ENCODE results near the gene STK32C. TPM values are rescaled to one million over a fixed set of nuclear protein-coding genes. Genes with fewer than 3 reads are reported as not detected.

The STK32C gene
- total RNA-seq, 4 donors from 2014 or later: 3.7 to 13.9 (median 6.7) TPM

- Histone ChIP-seq H3K4me3 (peak overlapping the region in 3 of 4 donors; percentile 11 to 47 (median 39)), H3K4me1 (no peaks in the 10 kb centered on the region), H3K9me3 (no peaks in the 10 kb centered on the region), H3K27me3 (no peaks in the 10 kb centered on the region), H3K36me3 (no peaks in the 10 kb centered on the region), H3K27ac (no peak overlapping the region)
- intact Hi-C loops (cut with DNase I; ENCODE audit: low total_unique reads) (no loop called here), in situ Hi-C loops (cut with MboI; ENCODE audit: low sequenced_read_pairs in 4 of 4) (no loop called here)
- ATAC-seq (peak in 1 of 2 donors; percentile 69), DNase-seq (peak in 1 of 2 donors; percentile 43)
- TF ChIP-seq CTCF (IDR thresholded peaks at IDR 0.05 in 4 of 5, conservative IDR thresholded peaks at IDR 0.05 in 1 of 5) (no peak), POLR2A (IDR thresholded peaks at IDR 0.05) (no peak)
Measured at GRCh38 chr10:132248455-132249225, 59.1 kb downstream of the STK32C start.

- no peak for DNase-seq
- intact Hi-C loops (cut with DNase I; ENCODE audit: low total_unique reads) (no loop called here), in situ Hi-C loops (cut with MboI; ENCODE audit: low sequenced_read_pairs in 4 of 4) (no loop called here)
- Histone ChIP-seq H3K36me3 (no peaks in the 10 kb centered on the region), H3K9me3 (no peaks in the 10 kb centered on the region), H3K4me3 (no peak overlapping the region), H3K27ac (no peak overlapping the region), H3K4me1 (no peaks in the 10 kb centered on the region), H3K27me3 (no peaks in the 10 kb centered on the region)
- no peak for TF ChIP-seq POLR2A (IDR thresholded peaks at IDR 0.05)
- no peak for TF ChIP-seq CTCF (IDR thresholded peaks at IDR 0.05 in 4 of 5, conservative IDR thresholded peaks at IDR 0.05 in 1 of 5)
- no peak for ATAC-seq
Measured at GRCh38 chr10:132247943-132248342, 59.8 kb downstream of the STK32C start.

GRCh38 chr10:132246296-132246695, 61.5 kb downstream of the STK32C start:
- Histone ChIP-seq H3K27ac (no peak overlapping the region), H3K4me3 (no peak overlapping the region), H3K36me3 (no peaks in the 10 kb centered on the region), H3K9me3 (no peaks in the 10 kb centered on the region), H3K4me1 (no peaks in the 10 kb centered on the region), H3K27me3 (peaks cover 0 to 3% (median 0%) of the 10 kb centered on the region in 3 donors)
- TF ChIP-seq CTCF (IDR thresholded peaks at IDR 0.05 in 4 of 5, conservative IDR thresholded peaks at IDR 0.05 in 1 of 5) (no peak), POLR2A (IDR thresholded peaks at IDR 0.05) (no peak)
- DNase-seq: no peak
- no peak for ATAC-seq
- intact Hi-C loops (cut with DNase I; ENCODE audit: low total_unique reads): no loop called here
- in situ Hi-C loops (cut with MboI; ENCODE audit: low sequenced_read_pairs in 4 of 4): no loop called here

DNA sequence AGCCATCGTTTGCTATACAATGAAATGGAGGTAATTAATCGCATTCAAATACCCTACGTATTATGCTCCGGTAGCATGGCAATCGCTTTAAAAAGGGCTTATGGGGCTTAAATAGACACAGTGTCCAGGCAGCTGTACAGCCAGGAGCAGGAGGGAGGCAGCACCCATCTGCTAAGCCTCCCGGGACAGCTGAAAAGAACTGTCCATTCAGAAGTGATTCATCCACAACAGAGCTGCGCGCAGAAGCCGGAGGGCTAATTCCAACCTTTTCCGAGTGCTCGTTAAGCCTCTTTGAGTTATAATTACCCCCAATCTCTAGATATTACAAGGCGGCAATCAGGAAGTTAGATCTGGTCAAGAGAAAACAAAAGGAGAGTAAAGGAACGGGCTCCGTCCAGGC, 62.7 kb downstream of the STK32C start:
- no peak for ATAC-seq
- Histone ChIP-seq H3K9me3 (no peaks in the 10 kb centered on the region), H3K27me3 (peaks cover 0 to 5% (median 3%) of the 10 kb centered on the region in 3 donors), H3K4me1 (no peaks in the 10 kb centered on the region), H3K4me3 (no peak overlapping the region), H3K36me3 (no peaks in the 10 kb centered on the region), H3K27ac (no peak overlapping the region)
- intact Hi-C loops (cut with DNase I; ENCODE audit: low total_unique reads) (no loop called here), in situ Hi-C loops (cut with MboI; ENCODE audit: low sequenced_read_pairs in 4 of 4) (no loop called here)
- DNase-seq: no peak
- TF ChIP-seq CTCF (IDR thresholded peaks at IDR 0.05 in 4 of 5, conservative IDR thresholded peaks at IDR 0.05 in 1 of 5) (no peak), POLR2A (IDR thresholded peaks at IDR 0.05) (no peak)

Data from gastrocnemius medialis (tissue), 4 donors.